ENCODE data around the gene CFAP77.

CFAP77 gene

DNA sequence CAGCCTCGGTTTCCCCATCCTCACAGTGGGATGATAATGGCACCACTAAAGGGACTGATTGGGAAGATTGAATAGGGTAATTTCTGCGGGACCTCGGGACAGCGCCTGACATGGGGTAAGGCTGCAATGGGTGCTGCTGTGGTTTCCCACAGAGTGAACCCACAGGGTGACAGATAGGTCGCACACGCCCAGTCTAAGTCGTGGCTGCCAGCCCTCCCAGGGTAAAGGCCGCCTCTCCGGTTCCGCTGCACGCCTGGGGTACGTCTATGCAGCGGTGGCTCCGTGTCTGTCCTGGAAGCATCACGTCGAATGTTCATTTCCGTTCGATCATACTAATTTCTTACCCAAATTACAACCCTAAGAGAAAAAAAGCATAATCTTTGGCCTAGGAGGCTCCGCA is 631 bp downstream of the CFAP77 start:
- DNase-seq = no peak

- no peak for DNase-seq
These were observed 1.1 kb downstream of the CFAP77 start for GRCh38 chr9:132411091-132411508.

DNA sequence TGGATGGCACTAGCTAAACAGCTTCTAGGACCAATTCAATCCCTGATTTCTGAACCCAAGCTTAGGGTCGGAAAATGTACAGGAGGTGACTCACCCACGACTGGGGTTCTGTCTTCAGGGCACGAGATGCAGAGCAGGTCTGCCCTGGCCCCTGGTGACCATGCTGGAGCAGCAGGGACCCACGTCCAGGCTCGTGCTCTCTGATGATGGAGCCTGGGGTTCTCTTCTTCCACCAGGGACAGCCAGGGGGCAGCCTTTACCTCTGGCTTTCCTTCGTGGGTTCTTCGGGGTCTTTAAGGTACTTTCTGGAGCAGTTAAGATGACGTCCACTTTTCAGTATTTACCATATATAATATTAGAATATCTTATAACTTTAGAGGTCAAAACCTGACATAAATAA is 2.1 kb downstream of the CFAP77 start:
- peak in 1 of 2 experiments; percentile 16 for DNase-seq

DNA sequence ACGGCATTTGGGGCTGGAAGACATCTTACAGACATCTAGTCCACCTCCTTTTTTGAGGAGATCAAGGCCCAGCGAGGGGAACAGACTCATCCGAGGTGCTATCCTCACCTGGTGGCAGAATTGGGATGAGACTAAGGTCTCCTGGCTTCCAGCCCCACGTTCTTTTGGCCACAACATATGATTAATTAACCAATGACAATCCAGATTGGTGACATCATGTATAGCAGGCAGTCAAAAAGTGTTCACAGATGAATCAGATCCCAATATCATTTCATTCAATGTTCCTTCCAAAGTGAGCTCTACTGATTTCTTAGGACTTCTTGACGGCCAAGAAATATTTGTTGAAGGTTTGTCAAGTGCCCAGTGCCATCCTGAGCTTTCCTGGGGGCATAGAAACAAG is 3.9 kb downstream of the CFAP77 start:
- DNase-seq = no peak

GRCh38 chr9:132414731-132415130 is 4.7 kb downstream of the CFAP77 start:
- DNase-seq = no peak

DNA sequence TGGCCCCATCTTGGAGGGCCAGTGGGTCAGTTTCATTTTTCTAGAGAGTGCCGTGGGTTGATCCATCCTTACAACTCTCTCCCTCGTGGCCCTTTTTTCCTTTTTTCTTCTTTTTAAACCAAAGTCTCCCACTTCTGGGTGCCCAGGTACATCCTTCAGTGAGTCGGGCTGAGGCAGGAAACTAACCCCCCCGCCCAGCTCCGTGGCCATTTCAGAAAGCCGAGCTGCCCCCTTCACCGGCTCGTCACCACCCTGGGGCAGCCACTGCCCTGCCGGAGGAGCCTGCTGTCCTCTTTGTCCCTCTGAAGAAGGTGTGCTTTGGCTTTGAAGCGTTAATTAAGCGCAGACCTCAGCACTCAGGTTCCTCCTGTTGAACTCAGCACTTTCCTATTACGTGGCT is 5.2 kb downstream of the CFAP77 start:
- DNase-seq = no peak

DNA sequence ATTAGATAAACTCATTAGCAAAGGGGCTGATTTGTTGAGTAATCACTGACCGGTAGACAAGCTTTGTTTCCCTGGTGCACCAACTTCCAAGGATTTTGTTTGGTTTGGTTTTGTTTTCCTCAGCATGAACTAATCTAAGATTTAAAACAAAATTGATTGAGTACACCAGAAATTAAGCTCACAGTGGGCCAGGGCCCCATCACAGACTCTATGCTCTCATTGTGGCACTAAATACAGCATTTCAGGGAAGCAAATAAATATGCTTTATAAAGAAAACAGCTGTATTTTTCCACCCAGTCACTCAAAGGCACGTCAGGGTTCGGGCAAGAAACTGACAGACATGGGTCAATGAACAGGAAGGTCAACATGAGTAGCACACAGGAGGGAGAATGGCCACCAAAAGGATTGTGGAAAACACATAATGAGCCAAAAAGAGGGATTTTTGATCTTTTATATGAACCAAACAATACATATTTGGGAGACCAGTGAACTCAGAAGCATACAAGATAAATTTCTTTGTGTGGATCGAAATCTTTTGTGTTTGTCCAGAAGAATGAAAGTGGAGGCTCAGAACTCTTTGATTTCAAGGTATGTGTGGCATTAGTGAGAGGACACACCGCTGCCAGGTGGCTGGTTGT is 8.8 kb downstream of the CFAP77 start:
- no peak for DNase-seq

- no peak for DNase-seq
These were observed 12.6 kb downstream of the CFAP77 start for GRCh38 chr9:132422574-132422973.

DNA sequence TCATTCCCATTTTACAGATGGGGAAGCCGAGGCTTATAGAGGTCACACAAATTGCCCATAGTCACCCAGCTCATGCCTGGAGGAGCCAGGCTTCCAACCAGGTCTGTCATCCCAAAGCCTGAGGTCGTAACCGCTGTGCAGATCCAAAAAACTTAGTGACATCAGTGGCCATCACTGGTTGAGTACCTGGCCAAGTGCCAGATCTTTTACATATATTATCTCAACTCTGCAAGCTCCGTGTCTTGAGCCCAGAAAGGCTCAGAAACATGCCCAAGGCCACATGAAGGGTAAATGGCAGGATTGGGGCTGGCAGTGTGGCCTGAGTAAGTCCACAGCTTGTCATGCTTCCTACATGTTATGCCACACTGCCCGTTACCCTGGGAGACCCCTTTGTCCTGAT is 13.5 kb downstream of the CFAP77 start:
- DNase-seq = no peak

GRCh38 chr9:132424857-132425674 is 15.1 kb downstream of the CFAP77 start:
- DNase-seq = no peak

- no peak for DNase-seq
These were observed 15.7 kb downstream of the CFAP77 start for GRCh38 chr9:132425675-132426062.

GRCh38 chr9:132426639-132427414 is 16.8 kb downstream of the CFAP77 start:
- DNase-seq = no peak

DNA sequence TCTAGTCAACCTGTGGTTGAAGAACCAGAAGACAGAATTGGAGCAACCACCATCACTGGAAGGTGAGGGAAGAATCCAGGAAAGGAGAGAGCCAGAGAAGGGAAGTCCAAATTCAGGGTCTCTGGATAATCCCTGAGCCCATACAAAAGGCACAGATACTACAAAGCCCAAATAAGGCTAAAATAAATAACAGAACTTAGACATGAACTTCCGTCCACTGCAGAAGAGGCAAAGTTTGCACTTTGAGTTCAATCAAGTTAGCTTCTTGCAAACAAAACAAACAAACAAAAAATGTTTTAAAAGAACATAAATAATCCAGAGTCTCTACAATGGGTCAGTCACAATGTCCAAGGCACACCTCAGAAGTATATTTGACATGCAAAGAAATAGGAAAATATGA is 21.0 kb downstream of the CFAP77 start:
- no peak for DNase-seq

- DNase-seq = no peak
These were observed 24.9 kb downstream of the CFAP77 start for GRCh38 chr9:132434881-132435280.

- no peak for DNase-seq
These were observed 29.1 kb downstream of the CFAP77 start for GRCh38 chr9:132439153-132439552.

DNA sequence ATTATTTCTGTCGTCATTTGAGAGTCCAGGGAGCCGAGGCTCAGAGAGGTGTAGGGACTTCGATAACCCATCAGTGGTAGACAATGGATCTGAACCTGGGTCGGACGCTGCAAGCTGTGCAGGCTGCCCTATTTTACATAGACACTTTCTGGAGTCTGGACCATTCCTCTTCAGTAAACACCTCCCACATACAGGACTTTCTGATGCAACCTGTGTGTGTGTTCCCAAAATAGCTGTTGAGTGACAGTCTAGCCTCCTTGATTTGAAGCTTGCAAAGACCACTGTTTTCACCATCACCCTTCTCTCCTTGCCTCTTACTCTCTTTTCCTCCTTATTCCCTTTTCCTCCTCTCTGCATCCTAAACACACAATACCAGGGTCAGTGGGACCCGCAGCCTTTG is 30.7 kb downstream of the CFAP77 start:
- no peak for DNase-seq

DNA sequence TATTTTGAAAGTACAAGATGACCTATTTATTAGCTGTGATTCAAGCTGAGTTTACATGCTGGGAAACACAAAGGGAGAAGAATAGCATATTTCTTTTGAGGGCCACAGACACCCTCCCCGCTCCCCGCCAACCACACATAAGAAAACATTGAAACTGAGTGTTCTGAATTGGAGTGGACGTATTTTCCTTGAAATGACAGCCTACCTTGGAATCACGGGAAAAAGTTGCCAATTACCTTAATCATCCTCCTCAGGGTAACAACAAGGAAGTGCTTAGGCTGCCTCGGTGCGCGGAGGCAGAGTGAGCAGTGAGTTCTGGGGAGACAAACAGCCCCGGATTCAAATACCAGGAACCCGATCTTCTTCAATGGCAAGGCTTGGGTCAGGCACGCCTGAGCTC is 31.4 kb downstream of the CFAP77 start:
- DNase-seq = no peak

GRCh38 chr9:132443951-132444607 is 34.1 kb downstream of the CFAP77 start:
- DNase-seq = no peak

GRCh38 chr9:132446887-132447286 is 36.9 kb downstream of the CFAP77 start:
- no peak for DNase-seq

DNA sequence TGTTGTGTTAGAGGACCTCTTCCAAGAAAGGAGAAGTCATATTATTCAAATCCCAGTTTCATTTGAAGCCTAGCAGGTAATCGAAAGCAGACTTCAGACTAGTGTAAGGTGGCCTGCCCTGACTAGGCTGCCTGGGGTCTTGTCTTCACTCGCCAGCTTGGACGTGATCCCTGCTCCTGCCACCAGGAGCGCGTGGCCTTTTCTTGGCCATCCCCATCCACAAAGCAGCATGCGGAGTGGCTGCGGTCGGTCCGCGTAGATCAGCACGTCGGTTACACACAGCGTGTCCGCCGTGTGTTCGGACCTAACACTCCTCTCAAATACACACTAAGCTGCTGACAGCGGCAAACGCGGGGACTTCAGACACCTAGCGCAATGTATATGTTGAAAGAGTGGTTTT is 37.3 kb downstream of the CFAP77 start:
- DNase-seq = no peak

DNA sequence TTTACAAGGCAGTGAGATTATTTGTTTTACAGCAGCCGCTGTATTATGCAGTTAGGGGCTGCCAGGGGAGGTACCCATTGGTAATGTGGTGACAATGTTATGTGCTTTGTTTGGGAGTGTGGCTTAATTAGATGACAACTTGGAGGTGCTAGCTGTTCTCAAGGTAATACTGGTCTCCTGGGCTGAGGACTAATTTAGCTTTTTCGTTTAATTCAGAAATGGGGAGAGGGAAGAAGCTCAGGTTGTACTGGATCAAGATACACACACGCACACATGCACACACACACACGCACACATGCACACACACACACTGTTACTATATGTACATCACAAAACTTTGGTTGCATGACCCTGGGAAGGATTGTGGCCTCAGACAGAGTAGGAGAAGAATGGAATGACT is 37.9 kb downstream of the CFAP77 start:
- no peak for DNase-seq

DNA sequence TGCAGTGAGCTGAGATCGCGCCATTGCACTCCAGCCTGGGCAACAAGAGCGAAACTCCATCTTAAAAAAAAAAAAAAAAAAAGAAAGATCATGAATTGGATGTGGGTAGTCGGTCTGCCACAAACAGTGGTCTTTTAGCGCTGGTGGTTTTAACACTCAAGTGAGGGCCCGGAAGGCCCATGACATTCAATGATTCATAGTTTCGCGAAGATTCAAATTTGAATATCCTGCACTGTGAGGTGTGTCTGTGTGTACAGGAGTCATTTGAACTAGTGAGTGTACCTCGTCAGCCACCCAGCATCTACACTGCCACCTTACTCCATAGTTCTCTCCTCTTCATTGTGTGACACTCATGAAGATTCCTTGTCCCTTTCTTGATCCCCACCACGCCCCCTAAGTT is 41.3 kb downstream of the CFAP77 start:
- no peak for DNase-seq

- DNase-seq = no peak
These were observed 46.2 kb downstream of the CFAP77 start for GRCh38 chr9:132456241-132456640.

Measured in NCI-H446 (cell line).